ENCODE results near the gene LIN7A. TPM values are rescaled to one million over a fixed set of nuclear protein-coding genes. Genes with fewer than 3 reads are reported as not detected.

LIN7A gene
- total and polyA plus RNA-seq, 2 of the 8 experiments (the other 6 are each of a cell fraction or from before 2014, with no cell fraction given) = 5.8 to 22.0 TPM

DNA sequence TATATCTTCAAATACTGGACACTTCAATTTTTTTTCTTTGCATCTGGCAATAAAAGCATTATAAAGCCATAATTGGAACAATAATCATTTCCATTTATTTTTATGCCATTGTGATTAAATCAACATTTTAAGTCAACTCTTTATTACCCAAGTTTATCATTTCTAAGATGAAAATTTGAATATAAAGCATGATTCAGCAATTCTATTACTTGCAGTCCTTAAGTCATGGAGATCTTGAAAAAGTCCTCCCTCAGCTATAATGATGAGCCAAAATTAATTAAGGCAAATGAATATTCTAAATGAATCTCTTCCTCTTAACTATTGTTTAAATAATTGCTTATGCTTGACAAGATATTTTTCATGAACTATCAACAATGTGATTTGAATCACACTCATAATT, 65.7 kb downstream of the LIN7A start:
- H4K91ac ChIP-seq (replicated peaks; ENCODE audit: insufficient read length, low read length) = no peak overlapping the region
- no peaks in the 10 kb centered on the region for H3K79me2 ChIP-seq (ENCODE audit: control insufficient read depth in 1 of 2, insufficient read depth in 2 of 2, low read length in 2 of 2)
- H3K9ac ChIP-seq (replicated peaks in 1 of 4; ENCODE audit: extremely low read depth in 1 of 4, low read depth in 3 of 4, low read length in 3 of 4) = no peak overlapping the region
- no peaks in the 10 kb centered on the region for H3K23me2 ChIP-seq (ENCODE audit: low read depth, low read length)
- no peaks in the 10 kb centered on the region for H3K4me1 ChIP-seq (replicated peaks in 1 of 4; ENCODE audit: control insufficient read depth in 3 of 4, insufficient read depth in 4 of 4, low read length in 3 of 4)
- no peaks in the 10 kb centered on the region for H4K20me1 ChIP-seq (replicated peaks in 1 of 2; ENCODE audit: control insufficient read depth in 1 of 2, insufficient read depth in 2 of 2, low read length in 2 of 2)
- H3K36me3 ChIP-seq (ENCODE audit: control insufficient read depth in 2 of 4, insufficient read depth in 4 of 4, low read length in 3 of 4) = no peaks in the 10 kb centered on the region; a peak in 1 of 8 replicates
- H2BK120ac ChIP-seq (replicated peaks; ENCODE audit: low read depth, low read length) = no peak overlapping the region
- no peaks in the 10 kb centered on the region for H3K9me3 ChIP-seq (ENCODE audit: insufficient read depth in 2 of 2, low read depth in 1 of 2, low read length in 1 of 2)
- H4K8ac ChIP-seq (ENCODE audit: extremely low read depth, insufficient read depth, low read length) = no peak overlapping the region
- CTCF ChIA-PET (ENCODE audit: partially characterized antibody) = interaction anchor here (0.6 kb wide), 1 partner anchor 597 kb away, joined by 3 read pairs; no protein-coding TSS in a partner anchor
- H3K27ac ChIP-seq (ENCODE audit: low read depth, low read length) = no peak overlapping the region
- DNase-seq (ENCODE audit: low read depth in 1 of 2, low spot score in 2 of 2) (no peak), FAIRE-seq (peak; percentile 39)
- no peak overlapping the region for H2BK5ac ChIP-seq (ENCODE audit: low read depth, low read length)
- no peak overlapping the region for H2AK5ac ChIP-seq (ENCODE audit: low read depth, low read length)
- H3K4me3 ChIP-seq (ENCODE audit: extremely low read depth in 1 of 4, insufficient read depth in 2 of 4, low read depth in 3 of 4, low read length in 4 of 4) = no peak overlapping the region
- no peak overlapping the region for H2BK12ac ChIP-seq (ENCODE audit: low read depth, low read length)
- no peak overlapping the region for H3K14ac ChIP-seq (ENCODE audit: insufficient read length)
- no peak overlapping the region for H3K56ac ChIP-seq (replicated peaks; ENCODE audit: insufficient read length, low read depth, low read length)
- no peak overlapping the region for H4K5ac ChIP-seq (ENCODE audit: insufficient read length, low read depth, low read length)
- H2BK15ac ChIP-seq (ENCODE audit: low read length) = no peak overlapping the region
- H3K4ac ChIP-seq (replicated peaks; ENCODE audit: insufficient read length, low read depth, low read length) = no peak overlapping the region
- POLR2A ChIA-PET (ENCODE audit: partially characterized antibody) = no interaction called here
- no peaks in the 10 kb centered on the region for H3K27me3 ChIP-seq (replicated peaks in 1 of 4; ENCODE audit: control insufficient read depth in 3 of 4, extremely low read depth in 1 of 4, insufficient read depth in 3 of 4, low read length in 3 of 4)
- H3K18ac ChIP-seq (ENCODE audit: extremely low read depth, low read length) = no peak overlapping the region
- no peak overlapping the region for H2AFZ ChIP-seq (ENCODE audit: low read length)
- no peak overlapping the region for H2BK20ac ChIP-seq (ENCODE audit: low read length)
- no peak overlapping the region for H3K23ac ChIP-seq (ENCODE audit: insufficient read length)
- no peaks in the 10 kb centered on the region for H3K79me1 ChIP-seq (ENCODE audit: low read depth, low read length)
- no peak overlapping the region for H3K4me2 ChIP-seq (ENCODE audit: insufficient read depth in 1 of 2, low read depth in 2 of 2, low read length in 2 of 2)
- TF ChIP-seq TBP (IDR thresholded peaks at IDR 0.05; ENCODE audit: low read depth, low read length) (no peak), TCF12 (IDR thresholded peaks at IDR 0.05; ENCODE audit: low read depth, low read length) (no peak), CBX8 (IDR thresholded peaks at IDR 0.05; ENCODE audit: borderline replicate concordance, low read depth, low read length) (no peak), EP300 (IDR thresholded peaks at IDR 0.05; ENCODE audit: borderline replicate concordance in 1 of 2, low read depth in 2 of 2, low read length in 2 of 2) (no peak), YY1 (IDR thresholded peaks at IDR 0.05; ENCODE audit: low read depth, low read length) (no peak), KDM4A (IDR thresholded peaks at IDR 0.05; ENCODE audit: low read depth, low read length, severe bottlenecking) (no peak), NRF1 (IDR thresholded peaks at IDR 0.05; ENCODE audit: low read depth, low read length) (no peak), PHF8 (conservative IDR thresholded peaks at IDR 0.05; ENCODE audit: low read depth, low read length) (no peak)
- TF ChIP-seq, protein P1, sequence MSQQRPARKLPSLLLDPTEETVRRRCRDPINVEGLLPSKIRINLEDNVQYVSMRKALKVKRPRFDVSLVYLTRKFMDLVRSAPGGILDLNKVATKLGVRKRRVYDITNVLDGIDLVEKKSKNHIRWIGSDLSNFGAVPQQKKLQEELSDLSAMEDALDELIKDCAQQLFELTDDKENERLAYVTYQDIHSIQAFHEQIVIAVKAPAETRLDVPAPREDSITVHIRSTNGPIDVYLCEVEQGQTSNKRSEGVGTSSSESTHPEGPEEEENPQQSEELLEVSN (IDR thresholded peaks at IDR 0.05) = no peak
- TF ChIP-seq, protein P2, sequence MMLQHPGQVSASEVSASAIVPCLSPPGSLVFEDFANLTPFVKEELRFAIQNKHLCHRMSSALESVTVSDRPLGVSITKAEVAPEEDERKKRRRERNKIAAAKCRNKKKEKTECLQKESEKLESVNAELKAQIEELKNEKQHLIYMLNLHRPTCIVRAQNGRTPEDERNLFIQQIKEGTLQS (IDR thresholded peaks at IDR 0.05; ENCODE audit: insufficient read depth, low read depth, low read length) = no peak
- TF ChIP-seq, protein P3, sequence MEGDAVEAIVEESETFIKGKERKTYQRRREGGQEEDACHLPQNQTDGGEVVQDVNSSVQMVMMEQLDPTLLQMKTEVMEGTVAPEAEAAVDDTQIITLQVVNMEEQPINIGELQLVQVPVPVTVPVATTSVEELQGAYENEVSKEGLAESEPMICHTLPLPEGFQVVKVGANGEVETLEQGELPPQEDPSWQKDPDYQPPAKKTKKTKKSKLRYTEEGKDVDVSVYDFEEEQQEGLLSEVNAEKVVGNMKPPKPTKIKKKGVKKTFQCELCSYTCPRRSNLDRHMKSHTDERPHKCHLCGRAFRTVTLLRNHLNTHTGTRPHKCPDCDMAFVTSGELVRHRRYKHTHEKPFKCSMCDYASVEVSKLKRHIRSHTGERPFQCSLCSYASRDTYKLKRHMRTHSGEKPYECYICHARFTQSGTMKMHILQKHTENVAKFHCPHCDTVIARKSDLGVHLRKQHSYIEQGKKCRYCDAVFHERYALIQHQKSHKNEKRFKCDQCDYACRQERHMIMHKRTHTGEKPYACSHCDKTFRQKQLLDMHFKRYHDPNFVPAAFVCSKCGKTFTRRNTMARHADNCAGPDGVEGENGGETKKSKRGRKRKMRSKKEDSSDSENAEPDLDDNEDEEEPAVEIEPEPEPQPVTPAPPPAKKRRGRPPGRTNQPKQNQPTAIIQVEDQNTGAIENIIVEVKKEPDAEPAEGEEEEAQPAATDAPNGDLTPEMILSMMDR (IDR thresholded peaks at IDR 0.05; ENCODE audit: control extremely low read depth in 1 of 3, insufficient read depth in 1 of 3, low read depth in 1 of 3, low read length in 3 of 3) = no peak
